Measurements from ENCODE around the gene UCN. TPM values are rescaled to one million over a fixed set of nuclear protein-coding genes. Genes with fewer than 3 reads are reported as not detected.

The UCN gene
- total RNA-seq, 1 experiment from 2014 or later = 1.5 TPM

DNA sequence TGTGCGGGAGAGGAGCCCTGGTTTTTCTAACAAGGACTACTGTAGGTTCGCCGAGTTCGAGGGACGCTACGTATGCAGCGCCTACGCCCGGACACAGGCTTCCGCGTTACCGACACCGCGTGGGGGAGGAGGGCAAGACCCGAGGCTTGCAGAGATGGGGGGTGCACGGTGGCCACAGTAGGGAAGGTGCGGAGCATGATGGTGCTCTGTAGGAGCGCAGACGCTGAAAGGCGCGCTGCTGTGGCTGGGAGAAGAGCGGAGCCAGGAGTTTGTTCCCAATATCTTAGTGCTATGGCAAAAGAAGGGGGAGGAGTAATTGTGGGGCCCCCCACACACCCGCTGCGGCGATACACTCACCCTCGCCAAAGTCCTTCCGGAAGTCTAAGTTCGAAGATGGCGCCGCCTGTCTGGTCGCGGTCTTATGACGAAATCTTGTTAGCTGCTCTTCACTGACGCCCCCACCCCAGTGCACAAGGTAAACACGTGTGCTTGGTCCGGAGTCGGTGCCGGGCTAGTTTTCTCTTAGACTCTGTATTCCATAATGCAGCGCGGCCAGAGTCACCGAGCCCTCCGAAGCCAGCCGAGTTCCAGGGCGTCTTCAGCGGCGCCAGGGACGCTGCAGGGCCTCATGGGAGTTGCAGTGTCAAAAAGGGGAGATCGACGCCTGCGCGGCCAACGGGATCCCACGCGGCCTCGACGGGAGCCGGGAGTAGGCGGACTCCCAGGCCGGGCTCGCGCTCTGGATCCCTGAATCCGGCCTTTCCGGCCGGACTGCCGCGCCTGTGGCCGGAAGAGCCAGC is 48.3 kb upstream of the UCN start, which contains the start of gene GTF3C2:
GTF3C2 (minus strand) TSS at position 383 of the 800 bp plus-strand sequence. CDS start 13,210 bp downstream, outside the sequence.
- no peak within 1 kb of the TSS for H2AK5ac ChIP-seq (ENCODE audit: insufficient read length, low read length)
- H3T11ph ChIP-seq (ENCODE audit: low read length) = no peak within 1 kb of the TSS
- peak within 1 kb of the TSS; percentile 85 for H4K5ac ChIP-seq (ENCODE audit: insufficient read length, low read depth, low read length)
- H3K9ac ChIP-seq (ENCODE audit: extremely low read depth, insufficient read length, low read length) = peak within 1 kb of the TSS; percentile 95
- H2BK15ac ChIP-seq (ENCODE audit: low read depth, low read length) = no peak within 1 kb of the TSS; the same call in 1 of the 2 replicates
- H3K36me3 Mint-ChIP-seq (ENCODE audit: insufficient read depth in 1 of 3, low read depth in 3 of 3) = peaks cover 17 to 27% (median 17%) of the 10 kb centered on the region in 3 experiments
- peak within 1 kb of the TSS; percentile 84 for H3K56ac ChIP-seq (ENCODE audit: insufficient read length, low read depth, low read length)
- peak within 1 kb of the TSS; percentile 100 for H3K27ac Mint-ChIP-seq
- H4K20me1 ChIP-seq (ENCODE audit: control insufficient read depth, insufficient read depth, insufficient read length) = no peaks in the 10 kb centered on the region
- no peak within 1 kb of the TSS for H4K91ac ChIP-seq (ENCODE audit: insufficient read length, low read depth, low read length)
- H3K4me2 ChIP-seq (ENCODE audit: insufficient read depth, insufficient read length, low read length) = peak within 1 kb of the TSS; percentile 81
- no peak within 1 kb of the TSS for H3K23ac ChIP-seq (ENCODE audit: insufficient read length, low read depth, low read length)
- WGBS (ENCODE audit: extremely low coverage, insufficient read length, low lambda C conversion rate) = no CpG with 5 or more reads among the region's 67 CpGs
- no peaks in the 10 kb centered on the region for H3K23me2 ChIP-seq (ENCODE audit: insufficient read length, low read depth, low read length, poor library complexity, severe bottlenecking)
- H3K4me1 Mint-ChIP-seq = peaks cover 16 to 43% of the 10 kb centered on the region in 2 experiments
- H3K14ac ChIP-seq (ENCODE audit: insufficient read depth, low read length) = peak within 1 kb of the TSS; percentile 98
- H3K79me2 ChIP-seq (ENCODE audit: insufficient read depth, low read length) = peaks cover 26% of the 10 kb centered on the region; the same call in 1 of the 2 replicates
- H3K79me1 ChIP-seq (ENCODE audit: insufficient read depth, low read depth, low read length, poor library complexity, severe bottlenecking) = peaks cover 4% of the 10 kb centered on the region
- no peak within 1 kb of the TSS for H2AFZ ChIP-seq (ENCODE audit: low read length)
- H2BK12ac ChIP-seq (ENCODE audit: insufficient read length, low read depth, low read length) = no peak within 1 kb of the TSS
- DNase-seq = peak; percentile 96
- H2BK120ac ChIP-seq (ENCODE audit: low read depth, low read length, poor library complexity, severe bottlenecking) = peak within 1 kb of the TSS; percentile 83
- H3K9me3 Mint-ChIP-seq = peaks cover 12 to 16% of the 10 kb centered on the region in 2 experiments
- H3K4me1 ChIP-seq (ENCODE audit: insufficient read depth, low read length) = peaks cover 2% of the 10 kb centered on the region; the same call in 1 of the 2 replicates
- TF ChIP-seq CTCF (conservative IDR thresholded peaks at IDR 0.05) = no peak
- peak within 1 kb of the TSS; percentile 91 for H3K27ac ChIP-seq (ENCODE audit: insufficient read length, low read depth, low read length)
- H4K8ac ChIP-seq (replicated peaks; ENCODE audit: insufficient read length, low read depth, low read length) = peak within 1 kb of the TSS; percentile 78
- no peaks in the 10 kb centered on the region for H3K27me3 ChIP-seq (ENCODE audit: insufficient read depth, low read length)
- H3K9me3 ChIP-seq (ENCODE audit: control insufficient read depth, low read depth, low read length) = no peaks in the 10 kb centered on the region
- peak within 1 kb of the TSS; percentile 97 for H3K18ac ChIP-seq (ENCODE audit: insufficient read length, low read depth, low read length)
- H2BK20ac ChIP-seq (ENCODE audit: low read depth, low read length, poor library complexity, severe bottlenecking) = no peak within 1 kb of the TSS
- H3K27me3 Mint-ChIP-seq (ENCODE audit: low read depth) = no peaks in the 10 kb centered on the region
- H3K4me3 Mint-ChIP-seq = peak within 1 kb of the TSS; percentile 97 to 100
- peak within 1 kb of the TSS; percentile 73 for H2BK5ac ChIP-seq (ENCODE audit: insufficient read length, low read length)
- peak within 1 kb of the TSS; percentile 56; the same call in 1 of the 2 replicates for H3K4ac ChIP-seq (ENCODE audit: low read depth, low read length)

Data from H9 (cell line).